NOMO-1 treated with DMSO at 0.1 percent for 48 hours (cell line): ENCODE results near the gene ADAMTS17.

Experiments used
- DNase-seq: peaks from one replicate; lab custom pipeline; 2025; ENCODE audit not compliant: unreplicated experiment; lab: John Stamatoyannopoulos, UW

Gene ADAMTS17

DNA sequence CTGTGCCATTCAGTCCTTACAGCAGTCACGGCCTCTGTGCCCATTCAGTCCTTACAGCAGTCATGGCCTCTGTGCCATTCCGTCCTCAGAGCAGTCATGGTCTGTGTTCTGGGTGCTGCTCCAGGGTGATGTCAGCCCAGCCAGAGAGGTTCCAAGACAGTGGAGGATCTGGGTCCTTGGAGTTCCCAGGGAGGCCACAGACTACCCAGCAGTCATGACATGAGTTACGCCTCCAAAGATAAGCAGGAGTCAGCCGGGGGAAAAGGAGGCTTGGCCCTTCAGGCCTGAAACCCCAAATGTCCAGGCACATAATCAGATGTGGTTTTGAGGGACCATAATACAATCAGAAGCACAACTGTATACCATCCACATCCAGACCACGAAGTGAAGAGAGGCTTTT lies 115.7 kb downstream of the ADAMTS17 start:
- DNase-seq: no peak

DNA sequence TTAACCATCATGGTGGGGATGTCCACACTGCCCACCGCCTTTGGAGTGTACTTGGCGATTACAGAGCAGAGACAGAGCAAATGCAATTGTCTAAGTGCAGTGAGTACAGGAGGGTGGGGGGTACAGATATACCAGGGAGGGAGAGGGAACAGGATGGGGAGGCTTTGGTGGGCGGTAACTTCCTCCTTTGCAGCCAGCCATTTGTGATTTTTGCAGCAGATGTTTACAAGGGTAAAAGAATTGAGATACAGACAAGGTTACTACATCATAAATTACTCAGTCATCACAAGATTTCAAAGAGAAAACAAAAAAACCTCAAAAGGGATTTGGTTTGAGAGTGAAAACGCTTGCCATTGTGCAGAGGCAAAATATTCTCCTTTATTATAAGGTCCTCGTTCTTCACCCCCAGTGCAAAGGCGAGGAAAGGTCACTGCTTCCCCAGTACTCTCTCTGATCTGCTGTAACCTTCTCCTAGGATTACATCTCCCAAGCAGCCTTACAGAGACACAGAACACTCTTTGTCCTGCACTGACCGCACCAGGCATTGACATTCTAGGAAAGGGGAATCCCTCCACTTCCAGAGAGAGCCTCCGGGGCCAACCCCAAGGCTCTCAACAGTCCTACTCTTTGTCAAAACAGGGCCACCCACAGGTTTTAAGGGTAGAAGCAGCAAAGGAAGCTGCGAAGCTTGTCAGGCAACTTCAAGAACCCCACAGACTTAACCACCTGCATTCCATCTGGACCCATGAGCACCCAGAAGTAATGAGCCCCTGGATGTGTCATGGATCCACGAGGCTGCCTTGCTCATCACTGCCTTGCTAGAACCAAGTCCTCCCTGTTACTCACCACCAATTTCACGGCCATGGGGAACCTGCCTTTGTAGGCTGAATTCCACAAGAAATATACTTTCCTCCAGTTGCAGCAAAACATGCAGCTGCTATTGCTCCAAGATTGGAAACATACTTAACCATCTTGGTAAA lies 117.3 kb downstream of the ADAMTS17 start:
- DNase-seq: no peak

DNA sequence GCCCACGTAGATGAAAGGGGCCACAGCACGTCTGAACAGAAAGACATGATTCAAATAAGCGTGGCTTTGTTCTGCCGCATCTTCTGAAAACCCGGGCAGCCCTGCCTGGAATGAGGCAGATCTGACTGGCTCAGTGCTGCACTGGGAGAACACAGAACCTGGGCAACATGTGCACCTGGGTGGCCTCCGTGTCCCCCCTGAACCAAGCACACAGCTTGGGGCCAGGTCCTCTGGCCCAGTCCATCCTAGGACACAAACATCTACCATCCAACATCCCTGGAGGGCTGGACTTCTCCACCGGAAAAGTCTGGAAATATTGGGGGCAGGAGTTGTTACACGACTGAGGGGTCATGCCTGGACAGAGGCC lies 119.4 kb downstream of the ADAMTS17 start:
- DNase-seq: no peak

DNA sequence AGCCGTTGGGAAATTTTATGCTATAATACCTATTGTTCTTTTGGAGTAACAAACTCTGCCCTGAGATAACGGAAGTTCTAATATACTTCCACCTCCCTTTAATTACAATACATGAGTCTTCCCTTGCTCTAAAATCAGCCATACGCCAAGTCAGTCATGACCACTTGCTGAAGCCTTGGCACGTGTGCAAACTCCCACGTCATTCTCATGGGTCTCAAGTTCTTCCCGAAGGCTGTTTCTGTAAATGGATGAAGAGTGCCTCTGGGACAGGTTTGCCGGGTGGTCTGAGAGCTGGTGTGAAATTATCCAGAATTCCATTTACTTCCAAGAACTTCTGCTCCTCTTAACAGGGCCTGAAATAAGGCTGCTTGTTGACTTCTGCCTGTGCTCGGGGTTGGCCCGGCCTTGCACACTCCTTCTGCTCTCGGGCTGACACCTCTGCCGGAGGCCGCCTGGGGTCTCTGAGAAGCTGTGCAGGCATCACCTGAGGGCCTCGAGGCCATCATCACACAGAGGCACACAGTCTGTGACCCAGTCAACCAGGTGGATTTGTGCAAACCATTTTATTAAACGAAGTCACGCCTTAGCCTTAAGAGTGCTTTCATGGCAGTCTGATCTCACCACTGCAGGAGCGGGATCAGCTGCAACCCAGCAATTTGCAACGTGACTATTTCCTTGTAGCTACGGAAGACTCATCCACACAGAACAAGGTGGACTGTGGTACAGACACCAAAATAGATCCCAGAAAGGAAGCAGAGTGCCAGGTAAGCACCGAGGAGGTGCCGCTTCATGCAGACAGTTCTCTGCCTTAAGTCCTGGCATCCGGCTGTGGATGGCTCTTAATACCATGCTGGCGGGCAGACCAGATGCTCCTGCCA lies 120.1 kb downstream of the ADAMTS17 start:
- DNase-seq: no peak

DNA sequence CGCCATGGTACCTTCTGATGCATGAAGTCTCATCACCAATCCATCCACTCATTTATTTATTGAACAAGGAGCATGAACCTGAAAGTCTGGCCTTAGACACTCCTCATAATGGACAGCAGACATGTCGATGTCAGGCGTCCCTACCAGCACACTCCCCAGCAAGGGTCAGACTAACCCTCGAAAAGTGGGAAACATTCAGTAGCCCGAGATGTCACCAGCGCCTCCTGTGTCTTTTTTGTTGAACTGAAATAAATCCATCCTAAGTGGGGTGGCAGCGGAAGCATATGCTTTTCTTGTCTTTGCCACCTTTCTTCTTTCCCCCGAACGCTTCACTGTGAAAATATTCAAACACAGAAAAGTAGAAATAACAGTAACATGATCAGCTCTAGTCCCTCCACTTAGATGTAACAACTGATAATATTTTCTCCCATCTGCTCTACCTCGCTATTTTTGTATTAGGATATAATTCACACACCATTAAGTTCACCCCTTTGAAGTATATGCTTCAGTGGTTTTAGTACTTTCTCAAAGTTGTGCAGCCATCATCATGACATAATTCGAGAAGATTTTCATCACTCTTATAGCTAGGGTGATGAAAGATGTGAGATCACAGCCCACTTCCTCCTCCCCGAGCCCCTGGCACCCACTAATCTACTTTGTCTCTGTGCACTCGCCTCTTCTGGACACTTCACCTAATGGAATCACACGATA lies 121.6 kb downstream of the ADAMTS17 start:
- DNase-seq: no peak

DNA sequence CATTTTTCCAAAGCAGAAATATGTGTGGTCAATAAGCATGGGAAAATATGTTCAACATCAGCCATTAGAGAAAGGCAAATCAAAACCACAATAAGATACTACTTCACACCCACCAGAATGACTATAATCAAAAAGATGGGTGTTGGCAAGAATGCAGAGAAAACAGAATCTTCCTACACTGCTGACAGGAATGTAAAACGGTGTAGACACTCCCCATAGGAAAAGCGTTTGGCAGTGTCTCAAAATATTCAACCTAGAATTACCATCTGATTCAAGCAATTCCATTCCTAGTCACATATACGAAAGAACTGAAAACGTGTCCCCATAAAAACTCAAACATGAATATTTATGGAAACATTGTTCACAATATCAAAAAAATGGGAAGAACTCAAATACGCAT lies 123.3 kb downstream of the ADAMTS17 start:
- DNase-seq: no peak

DNA sequence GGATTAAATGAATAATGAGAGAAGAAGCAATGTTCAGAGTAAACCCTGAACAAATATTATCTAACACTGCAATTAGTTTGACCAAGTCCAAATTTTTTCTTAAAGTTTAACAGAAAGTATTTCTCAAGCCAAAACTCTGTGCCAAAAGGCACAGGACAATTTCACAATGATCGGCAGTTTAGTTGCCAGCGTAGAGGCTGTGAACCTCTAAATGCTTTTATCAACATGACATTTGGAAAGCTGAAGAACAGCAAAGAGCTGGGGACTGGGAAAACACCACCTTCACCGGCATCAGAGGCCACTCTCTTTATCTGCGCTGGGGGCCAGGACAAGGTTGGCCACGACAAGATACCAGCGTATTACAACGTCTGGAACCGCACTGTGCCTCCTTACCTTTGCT lies 125.6 kb downstream of the ADAMTS17 start:
- DNase-seq: no peak

DNA sequence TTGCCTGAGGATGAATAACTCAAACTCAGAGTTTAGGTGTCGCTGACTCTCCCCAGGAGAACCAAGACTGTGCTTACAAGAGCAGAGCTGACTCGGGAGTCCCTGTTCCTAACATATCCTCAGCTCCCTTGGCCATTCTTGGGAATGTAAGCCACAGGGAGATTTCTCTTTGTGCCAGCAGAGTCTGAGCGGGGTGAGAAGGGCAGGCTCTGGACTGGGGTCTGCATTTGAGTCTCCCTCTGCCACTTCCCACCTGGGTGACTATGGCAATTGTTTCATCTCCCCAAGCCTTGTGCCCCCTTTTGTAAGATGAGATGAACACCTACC lies 126.0 kb downstream of the ADAMTS17 start:
- no peak for DNase-seq

DNA sequence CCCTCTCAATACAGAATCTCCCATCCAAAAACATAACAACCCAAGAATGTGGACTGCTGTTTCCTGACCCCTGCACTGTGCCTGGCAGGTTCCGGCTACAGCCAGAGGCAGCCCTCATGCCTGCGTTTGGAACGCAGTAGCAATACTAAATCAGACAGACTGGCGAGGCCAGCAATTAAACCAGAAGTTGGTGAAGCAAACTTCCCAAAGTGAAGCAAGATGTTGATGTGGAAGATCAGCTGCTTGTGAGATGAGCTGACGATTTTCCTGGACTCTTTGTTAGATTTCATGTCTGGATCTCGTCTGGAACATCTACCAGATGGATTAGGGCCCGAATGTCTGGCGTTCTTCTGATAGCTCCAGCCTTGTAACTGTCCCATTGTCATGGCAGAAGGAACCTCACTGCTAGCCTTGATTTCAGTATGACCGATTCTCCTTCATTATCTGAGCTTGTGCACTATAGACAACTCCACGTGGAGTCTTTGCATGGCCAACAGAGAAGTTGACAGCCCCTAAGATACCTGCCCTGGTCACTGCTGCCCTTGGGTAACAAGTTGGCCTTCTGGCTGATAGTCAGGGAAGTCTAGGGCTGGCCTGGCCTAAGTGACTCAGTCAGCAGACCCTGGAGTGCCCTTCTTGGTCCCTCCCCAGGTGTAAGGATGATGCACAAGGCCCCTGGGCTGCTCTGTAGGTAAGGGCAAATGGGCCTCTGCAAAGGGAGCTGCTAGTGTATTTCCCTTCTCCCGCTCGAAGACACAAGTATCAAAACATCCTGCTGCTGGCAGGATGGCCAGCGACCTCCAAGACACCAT lies 126.5 kb downstream of the ADAMTS17 start:
- no peak for DNase-seq

DNA sequence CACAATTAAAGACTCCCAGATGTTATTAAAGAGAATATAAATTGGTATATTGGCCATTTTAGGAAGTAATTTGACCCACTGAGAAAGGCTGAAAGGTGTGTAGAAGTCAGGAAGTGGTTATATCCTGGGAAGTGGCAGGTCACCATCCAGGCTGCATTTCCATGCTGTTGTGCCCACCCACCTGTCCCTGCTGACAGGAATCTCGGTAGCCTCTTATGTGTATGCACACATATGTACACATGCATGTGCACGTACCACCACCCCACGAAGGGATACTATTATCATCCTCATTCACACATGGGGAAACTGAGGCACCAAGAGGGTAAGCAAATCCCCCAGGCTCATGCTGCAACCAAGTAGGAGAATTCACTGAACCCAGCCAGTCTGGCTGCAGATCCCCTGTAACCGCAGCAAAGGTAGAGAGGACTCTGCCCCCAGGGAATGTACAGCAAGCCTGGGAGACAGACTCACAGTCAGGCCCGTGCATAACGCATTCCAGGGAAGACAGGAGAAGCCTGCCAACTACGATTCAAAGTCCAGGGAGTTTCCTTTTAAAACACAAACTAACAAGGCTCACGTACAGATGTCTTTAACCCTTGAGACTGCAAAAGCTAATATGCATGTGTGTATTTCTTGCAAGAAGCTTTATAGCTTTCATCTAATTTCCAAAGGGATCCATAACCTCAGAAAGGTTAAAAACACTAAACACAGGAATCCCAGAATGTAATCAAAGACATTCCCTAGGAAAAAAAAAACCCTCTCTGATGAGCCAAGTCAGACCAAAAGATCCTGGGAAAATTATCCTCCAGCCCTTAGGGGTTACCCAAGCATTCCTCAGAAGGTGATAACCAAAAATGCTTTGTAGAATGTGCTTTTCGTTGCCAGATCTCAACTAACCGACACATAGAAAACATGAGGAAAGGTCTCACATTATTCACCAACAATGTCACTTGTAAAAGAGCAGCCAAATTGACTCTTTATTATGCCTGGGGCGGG lies 129.6 kb downstream of the ADAMTS17 start:
- no peak for DNase-seq

DNA sequence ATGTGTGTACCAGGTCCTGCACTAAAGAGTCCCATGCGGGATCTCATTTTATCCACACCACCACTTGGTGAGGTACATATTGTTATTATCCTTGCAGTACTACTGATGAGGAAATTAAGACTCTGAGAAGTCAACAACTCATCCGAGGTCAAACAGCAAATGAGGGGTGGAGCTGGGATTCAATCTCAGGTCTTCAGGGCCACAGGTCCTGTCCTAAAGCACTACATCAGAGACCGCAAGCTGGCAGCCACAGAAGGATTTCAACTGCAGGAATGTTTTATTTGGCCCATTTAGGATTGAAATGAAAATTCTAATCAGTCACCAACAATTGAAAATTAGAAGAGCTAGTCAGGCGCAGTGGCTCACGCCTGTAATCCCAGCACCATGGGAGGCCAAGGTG lies 131.4 kb downstream of the ADAMTS17 start:
- DNase-seq: no peak

DNA sequence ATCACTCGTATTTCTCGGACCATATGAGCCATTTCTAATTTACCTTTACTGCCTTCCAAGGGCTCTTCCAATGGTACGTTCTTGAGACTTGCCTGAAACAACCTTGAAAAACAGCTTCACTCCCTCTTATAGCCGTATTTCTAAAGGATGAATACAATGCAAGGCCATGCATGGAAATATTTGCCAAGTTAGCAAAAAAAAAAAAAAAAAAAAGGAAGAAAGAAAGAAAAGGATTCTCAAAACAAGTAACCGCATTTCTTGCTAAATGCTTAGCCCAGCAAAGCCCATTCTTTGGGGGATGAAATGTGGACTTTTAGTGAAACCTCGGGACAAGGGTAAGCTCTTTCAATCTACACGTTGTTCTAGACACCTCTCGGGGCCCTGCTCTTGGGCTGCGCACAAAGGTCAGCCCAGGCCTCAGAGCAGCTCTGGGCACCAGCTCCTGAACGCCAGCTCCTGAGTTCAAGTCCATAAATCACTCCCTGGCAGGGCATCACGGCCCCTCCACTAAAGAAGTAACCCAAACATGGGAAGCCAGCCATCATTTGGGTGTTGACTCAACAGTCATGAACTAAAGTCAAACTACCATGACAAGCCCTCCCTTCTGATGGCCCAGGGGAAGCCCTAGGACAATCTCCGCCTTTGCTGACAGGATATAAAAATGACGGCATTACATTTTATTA lies 132.7 kb downstream of the ADAMTS17 start:
- DNase-seq: no peak

DNA sequence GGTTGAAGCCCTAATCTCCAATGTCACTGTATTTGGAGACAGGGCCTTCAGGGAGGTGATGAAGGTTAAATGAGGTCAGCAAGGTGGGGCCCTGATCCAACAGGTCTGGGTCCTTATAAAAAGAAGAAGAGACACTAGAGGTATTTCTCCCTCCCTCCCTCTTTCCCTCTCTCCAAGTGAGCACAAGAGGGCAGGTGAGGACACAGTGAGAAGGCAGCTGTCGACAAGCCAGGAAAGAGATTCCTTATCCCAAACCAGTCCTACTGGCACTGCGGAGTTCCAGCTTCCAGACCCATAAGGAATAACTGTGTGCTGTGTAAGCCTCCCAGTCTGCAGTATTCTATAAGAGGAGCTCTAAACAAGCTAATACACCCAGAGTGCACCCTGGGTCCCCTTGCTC lies 134.7 kb downstream of the ADAMTS17 start:
- no peak for DNase-seq

DNA sequence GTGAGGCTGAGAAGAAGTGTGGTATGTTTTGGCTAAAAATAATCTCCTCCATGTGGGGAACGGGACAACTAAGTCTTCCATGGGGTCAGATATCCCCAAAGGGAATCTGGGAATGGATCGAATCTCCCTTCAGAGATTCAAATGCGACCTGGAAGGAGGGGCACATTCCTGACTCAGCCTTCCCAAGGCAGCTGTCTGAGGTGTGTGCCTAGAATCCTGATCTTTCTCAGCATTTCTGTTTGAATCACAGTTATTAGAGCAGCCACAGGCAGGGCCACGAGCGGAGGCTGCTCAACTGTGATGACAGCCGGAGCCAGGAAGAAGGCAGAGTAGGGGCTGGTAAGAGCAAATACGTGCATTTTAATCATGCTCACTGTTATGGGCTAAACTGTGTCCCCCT lies 135.1 kb downstream of the ADAMTS17 start:
- DNase-seq: no peak

DNA sequence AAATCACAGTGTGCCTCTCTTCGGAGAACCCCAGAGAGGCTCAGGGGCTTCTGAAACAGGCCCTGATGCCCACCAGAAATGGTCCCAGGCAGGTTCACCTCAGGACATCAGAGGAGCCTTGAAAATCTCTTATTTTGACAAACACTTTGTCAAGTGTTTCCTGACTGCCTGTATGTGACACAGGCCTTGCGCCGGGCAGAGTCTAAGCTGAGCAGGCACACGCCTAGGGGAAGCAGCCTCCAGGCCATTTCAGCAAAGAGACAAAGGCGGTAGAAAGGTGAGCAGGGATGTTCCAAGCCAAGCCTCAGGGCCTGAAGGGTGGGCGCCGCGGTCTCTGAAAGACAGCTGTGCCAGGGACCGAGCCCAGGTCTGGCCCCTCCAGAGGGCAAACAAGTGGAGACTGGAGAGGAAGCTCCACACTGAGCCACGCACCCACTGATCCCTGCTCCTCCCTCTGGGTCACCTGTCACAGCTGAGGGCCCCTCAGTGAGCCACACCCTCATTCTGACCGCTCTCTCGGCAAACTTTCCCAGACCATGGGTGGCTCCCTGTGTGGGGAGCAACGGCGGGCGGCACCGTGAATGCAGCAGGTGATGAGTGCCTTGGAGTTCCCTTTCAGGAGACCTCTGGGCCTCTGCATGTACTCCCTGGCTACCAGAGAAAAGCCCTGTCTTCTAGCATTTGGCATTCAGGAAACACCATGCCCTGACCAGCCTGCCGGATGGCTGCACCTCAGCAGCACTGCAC lies 136.1 kb downstream of the ADAMTS17 start:
- no peak for DNase-seq

DNA sequence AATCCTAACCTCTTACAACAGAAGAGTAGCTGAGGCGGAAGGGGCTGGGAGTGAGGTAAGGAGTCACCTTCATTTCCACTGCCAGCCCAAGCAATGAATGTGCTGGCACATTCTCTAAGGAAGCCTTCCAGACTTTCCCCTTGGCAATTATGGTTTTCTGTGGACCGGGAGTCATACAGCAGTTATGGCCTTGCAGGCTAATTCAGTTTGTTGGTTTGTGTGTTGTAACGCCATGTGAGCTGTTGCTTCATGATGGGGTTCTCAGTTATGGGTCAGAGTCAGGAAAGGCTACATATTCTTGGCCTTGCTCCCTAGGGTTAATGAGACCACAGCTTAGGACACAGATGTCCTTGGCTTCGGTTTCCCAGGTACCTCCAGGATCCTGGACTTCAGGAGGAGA lies 137.0 kb downstream of the ADAMTS17 start:
- DNase-seq: no peak

DNA sequence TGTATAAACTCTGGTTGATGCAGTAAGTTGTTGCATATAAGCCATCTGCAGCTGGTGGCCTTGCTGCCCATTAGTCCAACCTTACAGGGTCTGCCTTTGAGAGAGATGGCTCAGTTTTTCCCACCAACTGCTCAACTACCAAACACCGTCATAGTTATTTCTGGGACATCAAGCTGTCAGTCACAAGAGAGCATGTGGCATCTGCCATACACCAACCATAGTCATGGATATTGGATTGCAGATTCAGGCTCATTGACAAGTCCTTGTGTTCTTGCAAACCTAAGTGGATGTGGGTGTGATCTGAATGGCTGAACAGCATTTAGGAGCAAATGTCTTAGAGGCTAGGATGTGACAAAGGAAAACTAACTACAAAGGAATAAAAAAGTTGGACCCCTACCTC lies 137.6 kb downstream of the ADAMTS17 start:
- DNase-seq: no peak

DNA sequence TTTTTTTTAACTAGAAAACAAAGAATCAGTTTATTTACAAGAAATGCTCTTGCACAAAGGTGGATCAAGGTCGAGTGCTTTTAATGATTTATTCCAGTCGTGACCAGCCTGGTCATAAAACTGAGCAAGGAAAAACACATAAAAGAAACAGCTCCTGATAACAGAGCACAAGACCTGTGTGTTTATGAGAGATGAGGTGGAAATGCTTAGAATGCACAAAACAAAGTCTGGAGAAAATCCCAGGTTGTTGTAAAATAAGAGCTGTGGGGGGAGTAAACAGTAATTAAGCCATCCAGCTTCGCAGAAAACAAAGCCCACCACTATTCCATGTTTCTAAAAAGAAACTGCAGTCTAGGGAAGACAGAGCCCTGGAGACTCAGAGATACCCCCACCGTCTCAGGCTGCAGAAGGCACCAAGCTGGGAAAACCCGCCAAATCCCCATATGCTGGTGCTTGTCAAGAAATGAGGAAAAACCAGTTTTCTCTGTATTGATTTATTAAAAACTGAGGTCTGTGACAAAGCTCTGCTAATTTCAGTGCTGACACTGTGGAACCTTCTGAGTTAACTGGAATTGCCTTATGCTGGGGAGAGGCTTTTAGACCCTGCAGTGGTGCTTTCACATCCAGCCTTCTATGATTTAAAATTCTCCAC lies 139.3 kb downstream of the ADAMTS17 start:
- no peak for DNase-seq
